NCI-H128 (cell line): Measurements from ENCODE around the gene IVL.

Source experiments
- DNase-seq: peaks from one replicate; lab custom pipeline; 2025; ENCODE audit not compliant: unreplicated experiment; lab: John Stamatoyannopoulos, UW

Gene IVL

GRCh38 chr1:152886758-152887409 is 21.5 kb upstream of the IVL start:
- DNase-seq: no peak

GRCh38 chr1:152888126-152888525 is 20.2 kb upstream of the IVL start:
- no peak for DNase-seq

- no peak for DNase-seq
Observed at GRCh38 chr1:152899027-152899426, 9.3 kb upstream of the IVL start.

GRCh38 chr1:152899883-152900282 is 8.5 kb upstream of the IVL start:
- DNase-seq: no peak

- DNase-seq: no peak
Observed at GRCh38 chr1:152901631-152902030, 6.7 kb upstream of the IVL start.

- peak; percentile 13 for DNase-seq
Observed at GRCh38 chr1:152902636-152903035, 5.7 kb upstream of the IVL start.

- DNase-seq: no peak
Observed at GRCh38 chr1:152904688-152905440, 3.5 kb upstream of the IVL start.

- no peak for DNase-seq
Observed at GRCh38 chr1:152906023-152906565, 2.3 kb upstream of the IVL start.

- DNase-seq: no peak
Observed at GRCh38 chr1:152909206-152909605, 860 bp downstream of the IVL start.

- DNase-seq: no peak
Observed at GRCh38 chr1:152912471-152912870, 4.1 kb downstream of the IVL start.

GRCh38 chr1:152912900-152913299 is 4.6 kb downstream of the IVL start:
- DNase-seq: no peak

GRCh38 chr1:152917794-152918193 is 9.4 kb downstream of the IVL start:
- no peak for DNase-seq

- no peak for DNase-seq
Observed at GRCh38 chr1:152919071-152919470, 10.7 kb downstream of the IVL start.

- no peak for DNase-seq
Observed at GRCh38 chr1:152924191-152924590, 15.8 kb downstream of the IVL start.

- DNase-seq: no peak
Observed at GRCh38 chr1:152926091-152926490, 17.7 kb downstream of the IVL start.

- no peak for DNase-seq
Observed at GRCh38 chr1:152928671-152929070, 20.3 kb downstream of the IVL start.

- no peak for DNase-seq
Observed at GRCh38 chr1:152932170-152932811, 23.9 kb downstream of the IVL start.

GRCh38 chr1:152933196-152933595 is 24.9 kb downstream of the IVL start:
- DNase-seq: no peak

- DNase-seq: no peak
Observed at GRCh38 chr1:152940614-152941013, 32.3 kb downstream of the IVL start.

GRCh38 chr1:152941037-152941711 is 32.8 kb downstream of the IVL start:
- DNase-seq: no peak

- no peak for DNase-seq
Observed at GRCh38 chr1:152942161-152942560, 33.8 kb downstream of the IVL start.
